DMS 273 (cell line): Measurements from ENCODE around the gene PISD.

Experiments
- DNase-seq: peaks from one replicate; lab custom pipeline; 2025; ENCODE audit not compliant: unreplicated experiment; lab: John Stamatoyannopoulos, UW

Gene PISD

DNA sequence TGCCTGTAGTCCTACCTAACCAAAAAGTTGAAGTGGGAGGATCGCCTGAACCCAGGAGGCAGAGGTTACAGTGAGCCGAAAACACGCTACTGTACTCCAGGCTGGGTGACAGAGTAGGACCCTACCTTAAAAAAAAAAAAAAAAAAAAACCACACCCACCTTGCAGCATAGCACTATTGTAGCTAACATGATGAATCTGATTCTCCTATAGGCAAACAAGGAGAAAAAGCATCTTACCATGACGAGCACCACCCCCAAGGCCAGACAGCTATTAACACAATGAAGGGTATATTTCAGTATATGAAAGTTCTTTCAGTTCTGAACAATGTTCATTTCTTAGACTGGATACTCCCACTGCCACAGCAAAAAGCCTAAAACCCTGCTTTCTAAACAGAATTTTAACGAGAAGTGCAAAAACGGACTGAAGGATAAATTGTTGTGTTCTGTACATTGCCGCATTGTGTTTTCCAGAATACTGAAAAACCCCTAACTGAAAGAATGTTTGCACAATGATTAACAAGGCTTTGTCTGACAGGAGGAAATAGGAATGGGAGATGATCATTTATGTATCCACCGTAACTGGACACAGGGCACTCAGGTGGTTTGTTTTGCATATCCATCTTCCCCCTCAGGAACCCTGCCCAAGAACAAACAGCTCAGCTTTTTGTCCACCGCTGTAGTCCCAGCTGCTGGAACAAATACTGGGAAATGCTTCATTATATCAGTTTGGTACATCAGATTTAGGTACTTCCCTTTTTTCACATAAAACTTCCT, 8.9 kb downstream of the PISD start:
- no peak for DNase-seq

- DNase-seq: no peak
These were observed 9.9 kb downstream of the PISD start for GRCh38 chr22:31652088-31652487.

DNA sequence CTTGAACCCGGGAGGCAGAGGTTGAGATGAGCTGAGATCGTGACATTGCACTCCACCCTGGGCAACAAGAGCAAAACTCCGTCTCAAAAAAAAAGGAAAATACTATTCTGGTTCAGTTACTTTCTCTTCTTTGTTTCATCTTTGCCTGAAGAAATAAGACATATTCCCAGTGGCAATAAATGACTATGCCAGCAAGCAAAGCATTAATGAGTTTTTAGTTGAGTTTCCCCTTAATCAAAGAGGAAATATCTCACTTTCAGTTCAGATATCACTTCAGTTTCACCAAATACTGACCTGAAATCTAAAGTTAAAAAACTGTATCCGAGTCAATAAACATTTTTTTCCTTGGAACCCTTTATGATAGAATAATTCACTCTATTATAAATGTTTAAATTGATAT, 10.4 kb downstream of the PISD start:
- no peak for DNase-seq

GRCh38 chr22:31650391-31650790, 11.6 kb downstream of the PISD start:
- DNase-seq: no peak

- DNase-seq: no peak
These were observed 14.3 kb downstream of the PISD start for GRCh38 chr22:31647523-31648320.

- no peak for DNase-seq
These were observed 14.9 kb downstream of the PISD start for GRCh38 chr22:31647066-31647465.

- DNase-seq: no peak
These were observed 15.6 kb downstream of the PISD start for GRCh38 chr22:31646186-31647019.

DNA sequence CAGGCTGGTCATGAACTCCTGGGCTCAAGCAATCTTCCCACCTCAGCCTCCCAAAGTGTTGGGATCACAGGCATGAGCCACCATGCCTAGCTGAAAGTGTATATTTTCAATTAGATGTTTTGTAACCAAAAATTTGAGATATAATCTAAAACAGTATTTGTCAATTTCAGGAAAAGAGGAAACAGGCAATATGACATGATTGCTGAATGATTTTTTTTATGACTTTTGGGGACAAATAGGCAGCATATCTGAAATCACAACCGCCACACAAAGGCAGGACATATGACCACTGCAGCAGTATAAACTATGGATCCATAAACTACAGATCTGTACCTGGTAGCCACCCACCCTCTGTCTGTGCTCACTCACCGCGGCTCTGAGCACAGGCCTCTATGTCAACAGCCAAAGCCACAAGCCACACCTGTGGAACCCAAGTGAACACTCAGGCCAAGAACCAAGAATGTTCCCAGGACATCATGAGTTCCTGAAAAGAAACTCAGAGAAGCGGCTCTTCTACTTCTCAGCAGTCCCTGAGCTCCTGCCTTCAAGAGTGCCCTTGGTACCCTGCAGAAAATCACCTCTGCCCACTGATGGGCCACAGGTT, 22.5 kb downstream of the PISD start:
- no peak for DNase-seq

DNA sequence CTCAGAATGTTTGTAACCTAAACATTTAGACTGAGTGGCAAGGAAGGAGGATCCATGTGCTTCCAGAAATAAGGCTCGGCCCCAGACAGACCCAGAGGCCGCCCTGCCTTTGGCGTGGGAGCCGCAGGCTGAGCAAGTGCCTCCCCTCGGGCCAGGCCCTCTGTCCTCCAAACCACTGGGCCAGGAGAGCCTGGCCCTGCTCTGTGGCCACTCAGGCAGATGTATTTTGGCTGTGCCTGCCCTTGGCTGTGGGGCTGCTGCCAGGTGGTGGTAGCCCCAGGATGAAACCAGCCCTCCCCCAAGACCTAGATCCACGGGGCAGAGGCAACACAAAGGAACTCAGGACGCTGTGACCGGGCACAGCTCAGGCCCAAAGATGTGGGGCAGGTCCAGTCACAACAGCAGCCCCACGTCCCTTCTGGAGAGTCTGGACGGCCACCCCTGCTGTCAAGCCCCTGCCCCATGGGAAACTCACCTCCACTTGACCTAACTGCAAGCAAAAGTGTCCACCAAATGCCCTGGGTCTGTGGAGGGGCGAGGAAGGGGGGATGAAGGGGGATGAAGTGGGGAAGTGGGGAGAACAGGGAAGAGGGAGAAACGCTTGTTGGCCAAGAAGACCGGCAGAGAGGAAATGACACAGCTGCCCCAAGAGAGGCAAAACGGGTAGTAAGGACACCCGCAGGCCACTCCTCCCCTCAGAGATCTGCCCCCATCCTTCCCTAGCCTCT, 24.0 kb downstream of the PISD start:
- no peak for DNase-seq

GRCh38 chr22:31637447-31637890, 24.5 kb downstream of the PISD start:
- DNase-seq: no peak

GRCh38 chr22:31635638-31636306, 26.2 kb downstream of the PISD start:
- DNase-seq: no peak

DNA sequence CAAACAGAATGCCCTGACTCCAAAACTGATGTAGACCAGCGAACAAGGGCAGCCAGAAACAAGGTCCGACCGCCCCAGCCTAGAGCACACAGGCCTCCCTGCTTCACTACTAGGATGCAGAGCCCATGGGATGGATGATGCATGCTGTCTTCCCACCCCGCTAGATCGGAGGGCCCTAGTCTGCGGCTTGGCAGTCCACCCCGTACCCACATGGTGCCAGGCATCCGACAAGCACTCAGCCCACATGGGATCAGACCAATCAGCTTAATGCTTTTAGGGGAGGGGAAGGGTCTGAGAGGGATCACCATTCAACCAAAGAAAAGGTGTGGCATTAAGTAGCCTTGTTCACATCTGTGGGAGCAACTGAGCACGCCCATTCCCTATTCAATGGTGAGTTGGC, 30.6 kb downstream of the PISD start:
- no peak for DNase-seq

- peak; percentile 88 for DNase-seq
These were observed 31.4 kb downstream of the PISD start for GRCh38 chr22:31630331-31631329.

DNA sequence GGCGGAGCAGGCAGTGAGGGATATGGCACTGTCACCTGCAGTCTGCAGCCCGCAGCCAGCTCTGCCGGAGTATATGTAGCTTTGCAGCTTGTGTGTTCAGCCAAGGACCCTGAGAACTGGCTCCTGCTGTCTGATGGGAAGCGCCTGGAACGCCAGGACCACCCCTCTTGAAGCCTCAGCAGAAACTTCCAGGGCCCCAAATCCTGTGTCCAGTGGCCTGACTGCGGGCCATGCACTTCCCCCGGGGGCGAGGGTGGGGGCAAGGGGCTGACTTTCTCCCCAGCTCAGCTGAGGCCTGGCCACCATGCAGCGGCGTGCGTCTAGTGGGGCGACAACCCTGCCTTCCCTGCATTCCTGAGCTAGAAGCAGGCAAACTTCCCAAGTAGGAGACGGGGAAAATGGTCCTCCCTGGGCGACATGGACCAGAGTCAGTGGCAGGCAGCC, 32.3 kb downstream of the PISD start:
- no peak for DNase-seq

DNA sequence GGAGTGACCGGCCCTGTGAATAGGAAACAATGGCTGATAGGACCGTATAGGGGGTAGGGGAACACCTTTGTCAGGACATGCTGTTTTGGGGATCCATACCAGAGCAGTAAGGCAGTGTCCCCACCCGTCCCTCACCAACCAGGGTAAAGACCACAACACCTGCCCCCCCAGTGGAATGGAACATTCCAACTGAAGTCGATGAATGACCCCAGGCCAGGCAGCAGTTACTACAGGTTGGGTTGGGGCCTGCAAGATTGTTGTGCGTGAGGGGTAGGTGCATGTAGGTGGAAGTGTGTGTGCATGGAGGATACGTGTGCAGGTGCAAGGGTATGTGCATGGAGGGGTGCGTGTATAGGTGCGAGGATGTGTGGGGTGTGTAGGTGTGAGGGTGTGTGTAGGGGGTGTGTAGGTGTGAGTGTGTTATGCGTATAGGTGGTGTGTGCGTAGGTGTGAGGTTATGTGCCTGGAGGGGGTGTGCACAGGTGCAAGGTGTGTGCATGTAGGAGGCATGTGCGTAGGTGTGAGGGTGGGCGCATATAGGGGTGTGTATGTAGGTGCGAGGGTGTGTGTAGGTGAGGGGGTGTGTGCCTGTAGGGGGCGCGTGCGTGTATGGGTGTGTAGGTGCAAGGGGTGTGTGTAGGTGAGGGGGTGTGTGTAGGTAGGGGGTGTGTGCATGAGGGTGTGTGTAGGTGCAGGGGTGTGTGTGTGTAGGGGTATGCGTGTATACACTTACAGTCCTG, 32.9 kb downstream of the PISD start:
- DNase-seq: no peak

- DNase-seq: no peak
These were observed 33.7 kb downstream of the PISD start for GRCh38 chr22:31628362-31628761.

DNA sequence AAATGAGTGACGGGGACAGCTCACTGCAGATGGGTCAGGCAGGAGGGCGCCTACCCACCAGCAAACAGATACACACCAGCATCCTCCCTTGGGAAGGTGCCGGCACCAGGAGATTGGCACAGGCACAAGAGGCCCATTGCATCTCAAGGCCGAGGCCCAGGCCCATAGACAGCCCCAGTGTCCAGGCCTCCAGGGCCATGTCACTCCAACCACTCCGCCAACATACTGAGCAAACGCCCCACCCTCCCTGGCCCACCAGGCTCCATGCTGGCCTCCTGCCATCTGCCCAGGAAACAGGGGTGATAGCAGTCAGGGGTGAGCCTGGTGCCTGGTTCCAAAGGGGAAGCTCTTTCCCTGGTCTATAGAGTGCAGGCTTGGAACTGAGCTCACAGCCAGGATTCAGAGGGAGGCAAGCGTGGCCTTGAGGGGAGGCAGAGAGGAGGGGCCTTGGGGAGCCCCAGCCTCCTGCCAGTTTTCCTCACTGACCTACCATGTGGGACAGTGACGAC, 34.7 kb downstream of the PISD start:
- DNase-seq: peak; percentile 15
